Caco-2 (cell line): Measurements from ENCODE around the gene FNDC11. TPM values are rescaled to one million over a fixed set of nuclear protein-coding genes. Genes with fewer than 3 reads are reported as not detected.

Experiments used
- BruUV-seq: library from RNA; stranded (reverse); fragments of 400-500 nt; replicated peaks from 2 replicates; lab custom pipeline; 2021; lab: Mats Ljungman, UMichigan
- CTCF ChIA-PET: fragments of 300-600 bp; sonication (Branson Sonifier 250); formaldehyde crosslinking; loops from one replicate; lab custom pipeline; 2022; ENCODE audit warnings: antibody characterized with exemption; lab: Charles Lee
- POLR2A ChIA-PET: fragments of 300-600 bp; sonication (Branson Sonifier 250); formaldehyde crosslinking; loops from one replicate; lab custom pipeline; 2022; ENCODE audit warnings: antibody characterized with exemption; lab: Charles Lee
- DNase-seq, 2 experiments: peaks; one replicate each; pipeline versions ENCODE4 v3.0.0 to v3.0.0-alpha.2; 2020 to 2022
- H3K27me3 ChIP-seq: replicated peaks from 2 replicates; pipeline ENCODE4 v1.6.0; 2011; ENCODE audit warnings: low read length; ENCODE audit not compliant: control insufficient read depth, insufficient read depth
- H3K36me3 ChIP-seq: 2 replicates; pipeline ENCODE4 v1.5.1; 2011; ENCODE audit warnings: low read length; ENCODE audit not compliant: control insufficient read depth, insufficient read depth
- H3K4me1 ChIP-seq: fragments of 250-450 bp; sonication (Bioruptor Pico); 2 replicates; pipeline ENCODE4 v1.5.1; 2020; ENCODE audit warnings: mild to moderate bottlenecking
- H3K4me3 ChIP-seq: 2 replicates; pipeline ENCODE4 v1.5.1; 2011; ENCODE audit warnings: low read depth, mild to moderate bottlenecking, control low read depth, low read length
- H3K9me3 ChIP-seq: fragments of 250-450 bp; sonication (Bioruptor Pico); 2 replicates; pipeline ENCODE4 v1.5.1; 2020; ENCODE audit warnings: mild to moderate bottlenecking, moderate library complexity
- H3K27ac Mint-ChIP-seq: one replicate; pipeline ENCODE4 v1.8.0; 2022; ENCODE audit warnings: mixed read lengths; ENCODE audit not compliant: unreplicated experiment
- H3K27me3 Mint-ChIP-seq: one replicate; pipeline ENCODE4 v1.8.0; 2022; ENCODE audit warnings: mixed read lengths; ENCODE audit not compliant: insufficient read depth, unreplicated experiment
- H3K36me3 Mint-ChIP-seq: one replicate; pipeline ENCODE4 v1.8.0; 2022; ENCODE audit warnings: mild to moderate bottlenecking, mixed read lengths; ENCODE audit not compliant: insufficient read depth, unreplicated experiment
- H3K4me1 Mint-ChIP-seq: one replicate; pipeline ENCODE4 v1.8.0; 2022; ENCODE audit warnings: low read depth, mixed read lengths; ENCODE audit not compliant: unreplicated experiment
- H3K4me3 Mint-ChIP-seq: one replicate; pipeline ENCODE4 v1.8.0; 2022; ENCODE audit warnings: mild to moderate bottlenecking, moderate library complexity, mixed read lengths; ENCODE audit not compliant: unreplicated experiment
- H3K9me3 Mint-ChIP-seq: one replicate; pipeline ENCODE4 v1.8.0; 2022; ENCODE audit warnings: mixed read lengths; ENCODE audit not compliant: unreplicated experiment
- intact Hi-C: fragments of 100-400 bp; cut with micrococcal nuclease; formaldehyde crosslinking; loops from one replicate; pipeline ENCODE4 v1.10.0; 2022; ENCODE audit not compliant: unreplicated experiment
- total RNA-seq: library from RNA; stranded (reverse); gene quantifications from 2 replicates; pipeline ENCODE4 v1.2.3, GENCODE V29; 2022
- TF ChIP-seq, protein P1 (sequence below), 2 experiments: fragments of 200-600 bp in 1 of 2; IDR thresholded peaks; 1 replicate in 1 of 2; 2 replicates in 1 of 2; pipeline versions ENCODE4 v1.5.1 to v1.8.0; 2011 to 2022; ENCODE audit warnings: antibody characterized with exemption in 1 of 2, control low read depth in 1 of 2, inconsistent platforms in 1 of 2, low read depth in 1 of 2, low read length in 1 of 2, mild to moderate bottlenecking in 1 of 2, moderate library complexity in 1 of 2; ENCODE audit not compliant: insufficient read depth in 1 of 2, severe bottlenecking in 1 of 2, unreplicated experiment in 1 of 2

Gene FNDC11
- total RNA-seq, 1 experiment from 2014 or later: not detected

DNA sequence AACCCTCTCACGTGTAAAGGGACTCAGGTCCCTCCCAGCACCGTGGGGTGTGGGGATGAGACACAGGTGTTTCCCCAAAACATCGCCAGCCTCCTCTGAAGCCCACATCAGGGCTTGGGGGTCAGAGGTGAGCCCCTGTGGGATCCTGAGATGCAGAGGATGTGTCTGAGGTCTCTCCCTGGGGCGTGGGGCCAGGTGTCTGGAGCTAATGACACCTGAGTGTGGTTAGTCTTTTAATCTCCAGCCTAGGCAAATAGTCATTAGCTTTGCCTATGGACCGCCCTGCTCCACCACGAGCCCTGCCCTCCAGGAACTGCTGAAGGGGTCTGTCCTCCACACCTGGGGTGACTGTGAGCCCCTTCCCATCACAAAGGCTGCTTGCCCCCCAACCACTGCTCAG is 8.1 kb upstream of the FNDC11 start:
- no peak for DNase-seq
- H3K4me3 Mint-ChIP-seq: no peak overlapping the region

DNA sequence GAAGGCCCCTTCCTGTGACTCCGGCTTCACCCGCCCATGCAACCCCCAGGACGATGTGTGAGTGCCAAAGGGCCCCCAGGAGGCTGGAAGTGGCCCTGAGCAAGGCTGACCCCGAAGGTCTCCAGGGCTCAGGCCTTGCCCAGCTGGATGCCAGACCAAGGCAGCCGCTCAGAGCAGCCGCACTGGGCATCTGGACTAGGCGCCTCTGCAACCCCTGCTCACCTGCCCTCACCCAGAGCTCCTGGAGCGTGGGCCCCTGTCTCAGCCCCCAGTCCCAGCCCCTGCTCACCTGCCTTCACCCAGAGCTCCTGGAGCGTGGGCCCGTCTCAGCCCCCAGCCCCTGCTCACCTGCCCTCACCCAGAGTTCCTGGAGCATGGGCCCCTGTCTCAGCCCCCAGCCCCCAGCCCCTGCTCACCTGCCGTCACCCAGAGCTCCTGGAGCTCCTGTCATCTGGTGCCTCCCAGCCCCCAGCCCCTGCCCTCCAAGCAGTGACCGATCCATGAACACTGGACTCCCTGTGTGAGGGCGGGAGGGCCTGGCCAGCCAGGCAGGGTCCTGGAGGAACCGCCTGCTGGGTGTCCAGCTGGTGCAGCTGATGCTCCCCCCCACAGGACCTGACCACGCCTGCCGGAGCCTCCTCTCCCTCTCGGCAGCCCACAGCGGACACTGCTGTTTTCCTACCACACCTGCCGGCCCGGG is 7.6 kb upstream of the FNDC11 start:
- no peak overlapping the region for H3K27ac Mint-ChIP-seq
- no peaks in the 10 kb centered on the region for H3K27me3 Mint-ChIP-seq
- intact Hi-C loops: no loop called here
- H3K4me3 ChIP-seq: no peak overlapping the region
- ChIA-PET CTCF (interaction anchor here (0.7 to 1.8 kb wide), 5 partner anchors 8 to 95 kb away, joined by 3 to 6 read pairs (median 4); partner anchors contain the start of genes HELZ2, PPDPF and PTK6), POLR2A (interaction anchor here (0.6 kb wide), 1 partner anchor 195 kb away, joined by 4 read pairs; no protein-coding TSS in a partner anchor)
- BruUV-seq: no TSS peak
- H3K36me3 ChIP-seq: no peaks in the 10 kb centered on the region
- no peaks in the 10 kb centered on the region for H3K36me3 Mint-ChIP-seq
- peaks cover 28% of the 10 kb centered on the region for H3K4me1 ChIP-seq
- H3K4me1 Mint-ChIP-seq: peaks cover 22% of the 10 kb centered on the region
- no peaks in the 10 kb centered on the region for H3K9me3 Mint-ChIP-seq
- no peak overlapping the region for H3K4me3 Mint-ChIP-seq
- H3K9me3 ChIP-seq: no peaks in the 10 kb centered on the region
- DNase-seq: no peak
- TF ChIP-seq, protein P1, sequence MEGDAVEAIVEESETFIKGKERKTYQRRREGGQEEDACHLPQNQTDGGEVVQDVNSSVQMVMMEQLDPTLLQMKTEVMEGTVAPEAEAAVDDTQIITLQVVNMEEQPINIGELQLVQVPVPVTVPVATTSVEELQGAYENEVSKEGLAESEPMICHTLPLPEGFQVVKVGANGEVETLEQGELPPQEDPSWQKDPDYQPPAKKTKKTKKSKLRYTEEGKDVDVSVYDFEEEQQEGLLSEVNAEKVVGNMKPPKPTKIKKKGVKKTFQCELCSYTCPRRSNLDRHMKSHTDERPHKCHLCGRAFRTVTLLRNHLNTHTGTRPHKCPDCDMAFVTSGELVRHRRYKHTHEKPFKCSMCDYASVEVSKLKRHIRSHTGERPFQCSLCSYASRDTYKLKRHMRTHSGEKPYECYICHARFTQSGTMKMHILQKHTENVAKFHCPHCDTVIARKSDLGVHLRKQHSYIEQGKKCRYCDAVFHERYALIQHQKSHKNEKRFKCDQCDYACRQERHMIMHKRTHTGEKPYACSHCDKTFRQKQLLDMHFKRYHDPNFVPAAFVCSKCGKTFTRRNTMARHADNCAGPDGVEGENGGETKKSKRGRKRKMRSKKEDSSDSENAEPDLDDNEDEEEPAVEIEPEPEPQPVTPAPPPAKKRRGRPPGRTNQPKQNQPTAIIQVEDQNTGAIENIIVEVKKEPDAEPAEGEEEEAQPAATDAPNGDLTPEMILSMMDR (IDR thresholded peaks at IDR 0.05; ENCODE audit: insufficient read depth in 1 of 2, low read depth in 1 of 2, low read length in 1 of 2, severe bottlenecking in 1 of 2, unreplicated experiment in 1 of 2): no peak
- no peaks in the 10 kb centered on the region for H3K27me3 ChIP-seq

More for the DNA sequence above, 8.1 kb upstream of the FNDC11 start:
- intact Hi-C loops: no loop called here
- BruUV-seq: no TSS peak
- CTCF ChIA-PET: interaction anchor here (0.7 to 1.8 kb wide), 5 partner anchors 8 to 96 kb away, joined by 3 to 6 read pairs (median 4); partner anchors contain the start of genes HELZ2, PPDPF and PTK6
- Histone ChIP-seq H3K4me1 (peaks cover 28% of the 10 kb centered on the region), H3K4me3 (no peak overlapping the region), H3K36me3 (no peaks in the 10 kb centered on the region), H3K9me3 (no peaks in the 10 kb centered on the region), H3K27me3 (no peaks in the 10 kb centered on the region)
- POLR2A ChIA-PET: interaction anchor here (0.5 kb wide), 1 partner anchor 230 kb away, joined by 7 read pairs; no protein-coding TSS in a partner anchor
- peak overlapping the region; percentile 31 for H3K27ac Mint-ChIP-seq
- H3K36me3 Mint-ChIP-seq: no peaks in the 10 kb centered on the region
- TF ChIP-seq, protein P1 (IDR thresholded peaks at IDR 0.05; ENCODE audit: insufficient read depth in 1 of 2, low read depth in 1 of 2, low read length in 1 of 2, severe bottlenecking in 1 of 2, unreplicated experiment in 1 of 2): no peak
- H3K4me1 Mint-ChIP-seq: peaks cover 22% of the 10 kb centered on the region
- no peaks in the 10 kb centered on the region for H3K9me3 Mint-ChIP-seq
- H3K27me3 Mint-ChIP-seq: no peaks in the 10 kb centered on the region

DNA sequence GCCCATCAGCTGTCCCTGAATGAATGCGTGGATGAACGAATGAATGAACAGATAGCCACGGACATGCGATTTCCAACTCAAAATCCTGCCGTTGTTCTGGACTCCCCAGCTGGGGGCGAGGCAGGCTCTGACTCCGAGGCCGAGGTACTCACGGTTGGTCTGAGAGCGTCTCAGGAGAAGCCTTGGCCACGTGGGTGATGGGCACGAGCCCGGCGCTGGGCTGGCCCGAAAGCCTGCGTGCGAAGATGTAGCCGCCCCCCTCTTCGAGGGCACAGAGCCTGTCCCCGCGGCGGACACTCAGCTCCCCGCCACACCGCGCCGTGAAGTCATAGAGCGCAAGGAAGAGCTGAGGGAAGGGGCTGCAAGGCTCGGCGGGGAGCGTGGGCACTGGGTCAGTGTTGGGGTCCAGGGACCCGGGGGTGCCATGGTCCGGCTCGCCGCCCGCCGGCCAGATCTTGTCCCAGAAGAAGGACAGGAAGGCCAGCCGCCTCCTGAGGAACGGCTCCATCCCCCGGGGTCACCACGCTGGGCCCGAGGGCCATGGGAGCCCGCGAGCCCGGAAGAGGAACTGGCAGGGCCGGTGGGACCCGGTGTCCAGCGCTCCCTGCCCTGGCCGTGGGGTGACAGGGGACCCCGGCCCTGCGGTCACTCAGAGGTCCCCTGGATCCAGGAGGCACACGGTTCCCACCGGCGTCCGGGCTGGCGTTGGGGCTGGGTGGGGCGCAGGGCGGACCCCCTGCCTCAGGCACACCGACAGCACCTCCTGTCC is 6.8 kb upstream of the FNDC11 start:
- POLR2A ChIA-PET: interaction anchor here (0.6 kb wide), 1 partner anchor 195 kb away, joined by 4 read pairs; no protein-coding TSS in a partner anchor
- no peak overlapping the region for H3K4me3 Mint-ChIP-seq

More for the DNA sequence above, 6.8 kb upstream of the FNDC11 start:
- DNase-seq: no peak
- H3K9me3 Mint-ChIP-seq: no peaks in the 10 kb centered on the region
- TF ChIP-seq, protein P1 (IDR thresholded peaks at IDR 0.05; ENCODE audit: insufficient read depth in 1 of 2, low read depth in 1 of 2, low read length in 1 of 2, severe bottlenecking in 1 of 2, unreplicated experiment in 1 of 2): no peak
- no peak overlapping the region for H3K27ac Mint-ChIP-seq
- Histone ChIP-seq H3K27me3 (no peaks in the 10 kb centered on the region), H3K4me3 (no peak overlapping the region), H3K4me1 (peaks cover 28% of the 10 kb centered on the region), H3K9me3 (no peaks in the 10 kb centered on the region), H3K36me3 (no peaks in the 10 kb centered on the region)
- intact Hi-C loops: no loop called here
- peaks cover 22% of the 10 kb centered on the region for H3K4me1 Mint-ChIP-seq
- no peaks in the 10 kb centered on the region for H3K27me3 Mint-ChIP-seq
- BruUV-seq: no TSS peak
- H3K36me3 Mint-ChIP-seq: no peaks in the 10 kb centered on the region
- CTCF ChIA-PET: interaction anchor here (1.8 kb wide), 1 partner anchor 9 kb away, joined by 6 read pairs; no protein-coding TSS in a partner anchor
